ENCODE measurements around the gene FTH1.
A peak's percentile ranks its signal among the peaks of the same experiment; 100 is the strongest.
"Not testable (repeated sequence)": the region's sequence is repeated elsewhere in the genome, so short reads cannot be mapped to it uniquely, and the experiment has no call there.

Gene FTH1

GRCh38 chr11:61978703-61979661 is 11.5 kb upstream of the FTH1 start:
- no peak for DNase-seq

DNA sequence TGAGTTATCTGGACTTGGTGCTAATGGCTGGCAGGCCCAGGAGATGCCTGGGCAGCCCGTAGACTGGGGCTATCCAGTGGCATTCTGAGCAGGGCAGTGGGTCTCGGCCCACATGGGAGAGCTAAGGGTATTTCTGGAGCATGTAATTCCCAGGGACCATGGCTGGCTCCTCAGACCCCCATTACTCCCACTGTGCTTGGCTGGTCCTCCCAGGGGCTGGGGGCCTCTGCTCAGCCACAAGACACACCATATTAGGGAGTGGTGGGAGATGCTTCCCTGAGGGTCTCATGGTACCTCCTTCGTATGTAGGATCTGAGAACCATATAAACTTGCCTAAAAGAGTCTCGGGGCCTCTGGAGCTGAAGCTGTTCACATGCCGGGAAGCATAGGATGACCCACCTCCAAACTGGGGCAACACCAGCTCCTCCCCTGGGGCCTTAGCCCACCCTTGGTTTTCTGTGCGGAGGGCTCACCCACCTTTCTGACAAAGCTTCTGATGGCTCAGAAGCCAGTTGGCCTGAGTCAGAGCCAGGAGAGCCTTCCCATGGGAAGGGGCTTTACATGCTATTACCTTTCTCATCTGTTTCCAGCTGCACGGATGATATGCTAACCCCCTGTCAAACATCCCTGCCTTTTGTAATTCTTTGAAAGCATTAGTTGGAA is 9.5 kb upstream of the FTH1 start:
- DNase-seq = no peak

DNA sequence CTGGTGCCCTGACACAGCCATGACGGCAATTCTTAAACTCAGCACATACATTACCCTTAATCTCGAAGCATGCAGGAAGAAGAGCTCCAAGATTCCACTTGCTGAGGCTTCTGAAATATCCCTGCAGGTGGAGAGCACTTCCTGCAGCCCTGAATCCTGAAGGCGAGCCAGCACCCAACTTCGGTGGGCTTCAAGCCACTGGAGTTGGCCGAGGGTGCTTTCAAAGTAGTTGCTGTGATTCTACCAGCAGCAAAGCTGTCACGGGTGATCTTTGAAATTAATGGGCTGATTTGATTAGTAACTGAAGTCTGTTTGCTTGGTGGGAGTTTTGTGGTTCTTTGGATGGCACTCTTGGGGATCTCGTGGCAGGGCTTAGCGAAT is 9.0 kb upstream of the FTH1 start:
- no peak for DNase-seq

DNA sequence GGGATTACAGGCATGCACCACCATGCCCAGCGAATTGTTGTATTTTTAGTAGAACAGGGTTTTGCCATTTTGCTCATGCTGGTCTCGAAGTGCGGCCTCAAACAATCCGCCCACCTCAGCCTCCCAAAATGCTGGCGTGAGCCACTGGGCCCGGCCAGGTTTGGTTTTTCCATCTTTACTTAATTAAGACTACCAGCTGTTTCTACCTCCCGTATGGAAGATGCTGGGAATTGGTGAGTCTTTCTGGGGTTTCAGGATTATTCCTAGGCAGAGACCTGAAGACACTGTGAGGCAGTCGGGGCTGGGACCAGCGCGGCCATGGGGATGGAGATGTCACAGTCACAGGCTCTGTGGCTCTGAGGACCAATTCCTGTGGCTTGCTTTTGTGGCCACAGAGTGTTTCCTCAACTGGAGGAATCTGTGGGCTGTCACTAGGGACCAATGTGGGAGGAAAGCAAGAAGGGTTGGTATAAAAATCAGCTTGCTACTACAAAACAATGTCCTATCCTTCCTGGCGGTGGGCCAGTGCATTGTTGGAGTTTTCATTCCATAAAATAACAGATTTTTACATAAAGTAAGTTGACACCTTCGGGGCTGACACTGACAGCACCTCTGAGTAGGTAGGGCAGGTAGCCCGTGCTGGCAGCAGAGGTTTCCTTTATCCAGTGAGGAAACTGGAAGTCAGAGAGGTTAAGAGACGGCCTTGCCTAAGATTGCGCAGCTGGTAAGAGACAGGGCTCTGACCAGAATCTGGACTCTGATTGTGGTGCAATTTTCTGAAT is 8.4 kb upstream of the FTH1 start:
- no peak for DNase-seq

DNA sequence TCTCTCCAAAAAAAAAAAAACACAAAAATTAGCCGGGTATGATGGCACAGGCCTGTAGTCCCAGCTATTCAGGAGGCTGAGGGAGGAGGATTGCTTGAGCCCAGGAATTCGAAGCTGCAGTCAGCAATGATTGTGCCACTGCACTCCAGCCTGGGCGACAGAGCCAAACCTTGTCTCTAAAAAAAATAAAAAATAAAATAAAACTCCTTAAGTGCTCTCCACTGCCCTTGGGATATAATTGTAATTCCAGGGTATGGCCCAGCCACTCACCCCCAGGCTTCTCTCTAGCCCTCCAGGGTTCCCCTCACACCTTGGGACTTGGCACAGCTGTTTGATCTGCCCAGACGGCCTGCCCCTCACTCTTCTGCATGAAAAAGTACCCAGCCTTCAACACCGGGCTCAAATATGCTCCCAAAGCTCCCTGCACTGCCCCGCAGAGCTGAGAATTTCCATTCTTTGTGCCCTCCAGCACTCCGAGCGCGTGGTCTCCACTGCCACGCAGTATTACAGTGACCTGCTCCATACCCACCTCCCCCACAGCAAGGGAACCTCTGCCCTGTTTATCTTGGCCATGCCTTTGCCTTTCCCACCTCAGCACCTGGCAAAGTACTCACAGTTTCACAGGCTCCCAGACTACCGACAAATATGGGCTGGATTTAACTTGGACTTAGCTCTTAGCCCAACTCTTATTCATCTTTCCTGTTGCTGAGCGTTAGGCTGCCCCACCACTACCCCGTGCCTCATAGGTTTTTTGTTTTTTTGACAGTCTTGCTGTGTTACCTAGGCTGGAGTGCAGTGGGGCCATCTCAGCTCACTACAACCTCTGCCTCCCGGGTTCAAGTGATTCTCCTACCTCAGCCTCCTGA is 7.6 kb upstream of the FTH1 start:
- DNase-seq = no peak

DNA sequence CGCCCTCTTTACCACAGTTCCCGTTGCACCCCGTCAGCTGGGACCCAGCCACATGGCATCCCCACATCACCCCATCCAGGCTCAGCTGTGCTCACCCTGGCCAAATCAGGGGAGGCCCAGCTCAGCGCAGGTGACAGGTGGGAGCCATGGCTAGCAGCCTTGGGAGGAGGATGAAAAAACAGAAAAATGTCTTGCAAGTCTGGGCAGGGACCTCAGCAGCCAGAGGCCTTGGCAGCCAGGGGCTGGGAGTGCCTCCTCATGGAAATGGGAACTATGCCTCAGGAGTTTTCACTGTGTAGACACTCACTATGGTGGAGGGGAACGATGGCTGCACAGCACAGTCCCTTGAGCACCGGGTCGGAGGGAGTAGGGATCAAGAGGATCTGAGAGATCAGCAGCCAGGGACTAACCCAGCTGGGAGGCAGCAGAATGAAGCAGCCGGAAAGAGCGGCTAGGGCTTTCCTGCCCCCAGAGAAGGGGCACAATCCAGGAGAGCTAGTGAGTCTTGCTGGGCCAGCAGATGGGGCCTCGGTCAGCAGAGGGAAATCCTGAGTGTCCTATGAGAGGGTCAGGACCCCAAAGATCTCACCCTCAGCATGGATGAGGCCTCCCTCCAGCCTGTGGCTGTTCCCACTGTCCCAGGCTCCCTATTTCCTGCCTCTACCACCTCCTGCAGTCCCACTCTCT is 6.2 kb upstream of the FTH1 start:
- DNase-seq = no peak

GRCh38 chr11:61972672-61973475 is 5.4 kb upstream of the FTH1 start:
- no peak for DNase-seq

DNA sequence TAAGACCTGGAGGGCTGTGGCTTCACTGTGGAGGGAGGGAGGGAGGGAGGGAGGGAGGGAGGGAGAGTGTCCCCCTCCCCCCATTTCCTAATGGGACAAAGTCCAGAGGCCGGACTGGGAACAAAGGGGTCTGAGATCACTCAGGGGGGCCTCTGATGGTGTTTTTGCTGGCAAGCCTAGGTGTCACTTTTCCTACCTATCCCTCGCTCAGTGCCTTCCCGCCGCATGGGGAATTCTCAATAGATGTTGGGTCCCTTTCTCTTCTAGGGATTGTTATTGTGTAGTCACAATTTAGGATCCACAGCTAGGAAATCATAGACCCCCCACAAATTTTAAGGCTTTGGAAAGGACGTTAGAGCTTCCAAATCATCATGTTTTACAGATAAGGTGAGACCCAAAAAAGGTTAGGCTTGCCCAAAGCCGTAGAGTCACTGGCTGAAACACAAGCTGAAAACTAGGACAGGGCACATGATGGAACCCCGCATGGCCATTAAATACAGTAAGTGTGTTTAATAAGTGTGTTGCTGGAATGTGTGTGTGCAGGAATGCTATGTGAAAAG is 4.8 kb upstream of the FTH1 start:
- no peak for DNase-seq

- DNase-seq = peak; percentile 28
Observed at GRCh38 chr11:61971248-61972111, 4.0 kb upstream of the FTH1 start.

GRCh38 chr11:61969838-61970662 is 2.6 kb upstream of the FTH1 start:
- DNase-seq = no peak

DNA sequence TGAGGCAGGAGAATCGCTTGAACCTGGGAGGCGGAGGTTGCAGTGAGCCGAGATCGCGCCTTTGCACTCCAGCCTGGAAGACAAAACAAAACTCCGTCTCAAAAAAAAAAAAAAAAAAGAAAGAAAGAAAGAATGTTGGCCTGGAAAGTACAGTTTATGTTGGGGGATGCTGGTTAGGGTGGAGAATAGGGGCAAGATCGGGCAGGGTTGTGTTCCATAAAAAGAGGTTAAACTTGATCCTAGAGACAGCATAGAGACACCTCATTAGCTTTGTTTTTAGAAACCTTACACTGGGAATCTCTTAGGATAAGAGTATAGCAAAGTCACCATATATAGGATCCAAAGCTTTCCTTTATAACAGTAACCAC is 1.9 kb upstream of the FTH1 start:
- no peak for DNase-seq

GRCh38 chr11:61968758-61969390 is 1.4 kb upstream of the FTH1 start:
- no peak for DNase-seq

DNA sequence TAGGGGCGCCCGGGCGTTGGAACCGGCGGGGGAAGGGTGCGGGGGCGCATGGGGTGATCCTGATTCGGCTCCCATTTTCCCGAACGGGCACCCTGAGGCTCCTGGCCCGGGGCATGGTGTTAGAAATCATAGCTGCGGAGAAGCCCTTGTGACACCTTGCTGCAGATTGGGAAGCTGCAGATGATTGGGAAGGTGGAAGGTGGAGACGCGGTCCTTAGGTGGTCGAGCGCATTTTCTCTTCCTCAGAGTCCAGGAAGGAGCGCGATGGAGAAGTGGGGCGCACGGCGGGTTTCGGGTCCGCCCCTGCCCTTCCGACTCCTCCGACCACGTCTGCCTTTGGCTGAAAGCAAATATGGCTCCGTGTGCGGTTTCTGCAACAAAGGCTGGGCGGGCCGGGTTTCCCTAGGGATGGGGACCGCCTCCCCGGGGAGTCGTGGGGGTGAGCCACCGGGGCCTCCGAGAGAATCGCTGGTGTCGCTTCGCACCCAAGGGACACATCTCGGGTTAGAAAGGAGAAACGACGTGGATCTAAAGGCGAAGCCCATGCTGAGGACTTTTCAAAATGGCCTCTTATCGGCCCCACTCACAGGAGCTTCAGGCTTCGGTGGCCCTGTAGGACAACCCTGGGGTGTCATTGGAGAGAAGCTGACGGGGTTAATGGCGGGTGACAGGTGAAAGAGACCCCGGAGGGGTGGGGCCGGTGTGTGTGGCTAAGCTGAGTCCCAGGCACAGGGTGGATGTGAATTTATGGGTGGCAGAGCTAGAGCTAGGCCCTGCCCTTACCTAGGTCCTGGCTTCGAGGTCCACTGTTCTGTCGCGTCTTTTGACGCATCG is 707 bp upstream of the FTH1 start:
- peak; percentile 50 for DNase-seq

DNA sequence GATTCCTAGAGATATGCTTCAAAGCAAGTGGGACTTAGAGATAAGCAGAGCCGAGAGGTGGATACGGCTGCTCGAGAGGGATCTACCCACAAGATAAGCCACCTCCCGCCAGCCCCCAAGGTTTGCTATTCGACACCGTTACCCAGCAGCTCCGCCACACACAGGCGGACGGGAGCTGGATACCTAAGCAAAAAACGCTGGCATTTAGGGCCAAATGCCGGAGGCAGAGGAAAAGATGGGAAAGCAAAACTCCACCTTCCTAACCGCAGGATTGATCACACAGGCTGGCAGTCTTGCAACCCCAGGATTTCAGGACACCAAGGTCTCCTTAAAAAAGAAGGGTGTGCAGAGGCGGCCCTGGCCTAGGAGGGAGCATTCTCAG is 709 bp downstream of the FTH1 start:
- peak; percentile 50 for DNase-seq

DNA sequence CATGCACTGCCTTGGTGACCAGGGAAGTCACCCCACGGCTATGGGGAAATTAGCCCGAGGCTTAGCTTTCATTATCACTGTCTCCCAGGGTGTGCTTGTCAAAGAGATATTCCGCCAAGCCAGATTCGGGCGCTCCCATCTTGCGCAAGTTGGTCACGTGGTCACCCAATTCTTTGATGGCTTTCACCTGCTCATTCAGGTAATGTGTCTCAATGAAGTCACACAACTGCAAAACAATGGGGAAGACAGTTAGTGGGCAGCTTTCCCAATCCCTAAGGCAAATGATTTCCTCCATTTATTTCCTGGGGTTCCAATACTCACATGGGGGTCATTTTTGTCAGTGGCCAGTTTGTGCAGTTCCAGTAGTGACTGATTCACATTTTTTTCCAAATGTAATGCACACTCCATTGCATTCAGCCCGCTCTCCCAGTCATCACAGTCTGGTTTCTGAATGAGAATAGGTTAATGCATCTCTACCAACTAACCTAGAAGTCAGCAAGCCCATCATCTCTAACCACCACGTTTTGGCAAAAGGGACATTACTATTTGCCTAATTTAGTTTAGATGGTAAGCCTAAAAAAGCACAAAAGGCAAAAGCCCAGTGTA is 2.7 kb downstream of the FTH1 start:
- DNase-seq = not testable (repeated sequence)

DNA sequence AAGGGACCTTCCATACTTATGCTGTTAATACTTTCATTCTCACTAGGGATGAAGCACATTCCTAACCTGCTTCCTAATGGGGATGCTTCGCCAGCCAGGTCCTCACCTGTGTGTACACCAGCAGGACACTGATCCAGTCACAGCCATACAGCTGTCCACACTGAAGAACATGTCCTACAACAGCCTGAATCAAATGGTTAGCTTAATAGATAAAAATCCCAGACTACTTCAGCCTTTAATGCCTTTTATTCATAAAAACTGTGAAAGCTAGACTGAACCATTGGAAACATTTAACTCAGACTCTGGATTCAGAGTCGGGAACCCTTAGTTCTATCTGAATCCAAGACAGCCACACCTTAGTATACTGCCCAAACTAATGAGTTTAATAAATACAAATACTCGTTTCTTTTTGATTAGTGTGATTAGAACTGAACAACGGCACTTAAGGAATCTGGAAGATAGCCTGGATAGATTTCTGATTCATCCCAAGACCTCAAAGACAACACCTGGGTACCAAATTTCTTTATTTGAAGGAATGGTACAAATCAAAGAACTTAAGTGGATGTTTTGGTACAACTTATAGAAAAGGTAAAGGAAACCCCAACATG is 3.3 kb downstream of the FTH1 start:
- DNase-seq = no peak

All from CD4-positive, alpha-beta T cell treated with Interleukin-17A for 4 hours (primary cell).